Neural progenitor cell (in vitro differentiated cells): Measurements from ENCODE around the gene PLAAT4.

ENCODE experiments used
- CTCF ChIP-seq: fragments of 200-600 bp; sonication (generic); IDR thresholded peaks from 2 replicates; pipeline ENCODE4 v1.5.1; 2017; ENCODE audit warnings: antibody characterized with exemption, mild to moderate bottlenecking
- EZH2 ChIP-seq: fragments of 200-600 bp; sonication (generic); IDR thresholded peaks from 2 replicates; pipeline ENCODE4 v1.6.1; 2017; ENCODE audit warnings: antibody characterized with exemption, mild to moderate bottlenecking, moderate library complexity
- EZH2phosphoT487 ChIP-seq: fragments of 200-600 bp; sonication (generic); IDR thresholded peaks from 2 replicates; pipeline ENCODE4 v1.6.1; 2017; ENCODE audit warnings: antibody characterized with exemption

- TF ChIP-seq CTCF (no peak), EZH2 (no peak), EZH2phosphoT487 (no peak)
Observed at GRCh38 chr11:63505857-63506528, 30.6 kb upstream of the PLAAT4 start, which contains the start of gene LGALS12.
